Transverse colon (tissue), 4 donors: ENCODE measurements around the gene FARP1. TPM values are rescaled to one million over a fixed set of nuclear protein-coding genes. Genes with fewer than 3 reads are reported as not detected.

Experiments
- DNase-seq: peaks from one replicate; pipeline ENCODE4 v3.0.0-alpha.2; 2019
- H3K27ac ChIP-seq, 4 donors: fragments of 200-600 bp; sonication (generic); 2 replicates each; pipeline ENCODE4 v1.5.1; 2016 to 2018; ENCODE audit warnings: inconsistent platforms in 4 of 4
- H3K27me3 ChIP-seq: fragments of 200-600 bp; sonication (generic); 2 replicates; pipeline ENCODE4 v1.5.1; 2017; ENCODE audit warnings: inconsistent platforms
- H3K36me3 ChIP-seq, 4 donors: fragments of 200-600 bp; sonication (generic); 2 replicates each; pipeline ENCODE4 v1.5.1; 2017 to 2019; ENCODE audit warnings: inconsistent platforms in 4 of 4
- H3K4me1 ChIP-seq, 4 donors: fragments of 200-600 bp; sonication (generic); 2 replicates each; pipeline ENCODE4 v1.5.1; 2017 to 2020; ENCODE audit warnings: inconsistent platforms in 4 of 4
- H3K4me3 ChIP-seq, 4 donors: fragments of 200-600 bp; sonication (generic); 1 replicate in 1 of 4; 2 replicates in 3 of 4; pipeline versions ENCODE4 v1.5.1 to v1.6.1; 2017 to 2019; ENCODE audit warnings: inconsistent platforms in 4 of 4
- H3K9me3 ChIP-seq, 2 donors: fragments of 200-600 bp; sonication (generic); 2 replicates each; pipeline ENCODE4 v1.5.1; 2017 to 2019; ENCODE audit warnings: inconsistent platforms in 2 of 2
- CTCF ChIP-seq, 5 experiments: fragments of 200-600 bp in 3 of 5; fragments of 450-650 bp in 2 of 5; sonication (generic) in 3 of 5; IDR thresholded peaks; 1 replicate in 2 of 5; 2 replicates in 3 of 5; pipeline ENCODE4 v1.5.1; 2016 to 2017; ENCODE audit warnings: antibody characterized with exemption in 5 of 5, inconsistent platforms in 3 of 5, mild to moderate bottlenecking in 2 of 5, moderate library complexity in 1 of 5
- EP300 ChIP-seq: sonication (generic); formaldehyde crosslinking; IDR thresholded peaks from one replicate; pipeline ENCODE4 v1.6.1; 2017; ENCODE audit warnings: antibody characterized with exemption, low read depth
- POLR2A ChIP-seq: fragments of 450-650 bp; IDR thresholded peaks from one replicate; pipeline ENCODE4 v1.6.1; 2016; ENCODE audit warnings: antibody characterized with exemption, mild to moderate bottlenecking, moderate library complexity
- POLR2AphosphoS5 ChIP-seq, 3 donors: sonication (generic); formaldehyde crosslinking; IDR thresholded peaks; one replicate each; pipeline ENCODE4 v1.6.1; 2016; ENCODE audit warnings: antibody characterized with exemption in 3 of 3
- WGBS, 2 donors: methylation state at CpG; one replicate each; pipeline ENCODE4 v1.1.5; 2018; ENCODE audit warnings: low coverage in 1 of 2; 5-methylcytosine and 5-hydroxymethylcytosine counted together
- in situ Hi-C, 4 donors: fragments of 200-750 bp; cut with MboI; loops; one replicate each; pipeline versions ENCODE4 v1.15.0 to v1.15.1; 2017; ENCODE audit warnings: low sequenced_read_pairs in 3 of 4, low pct_ligation_motif_present in 1 of 4, low pct_unique_long_range_greater_than_20kb in 1 of 4
- intact Hi-C: fragments of 100-400 bp; cut with DNase I; formaldehyde crosslinking; loops from one replicate; pipeline ENCODE4 v1.15.1; 2023; ENCODE audit warnings: low total_unique reads
- total RNA-seq, 4 donors: library from RNA; depleted of rRNA; stranded (reverse); fragments of >200 nt; gene quantifications; one replicate each; pipeline ENCODE4 v1.1.0, GENCODE V29; 2016

FARP1 gene
- total RNA-seq, 4 donors from 2014 or later: 32.8 to 41.8 (median 38.3) TPM

- Histone ChIP-seq H3K4me3 (no peak overlapping the region), H3K27me3 (no peaks in the 10 kb centered on the region), H3K36me3 (no peaks in the 10 kb centered on the region), H3K27ac (no peak overlapping the region), H3K9me3 (no peaks in the 10 kb centered on the region), H3K4me1 (no peaks in the 10 kb centered on the region)
- in situ Hi-C loops: loop anchor here in 1 of 4 donors (25.0 kb wide), 1 partner anchor 261 kb away; the partner anchor contains the start of gene FARP1
- DNase-seq: no peak
- 69 to 79% methylated on average over 5 of the region's 5 CpGs for WGBS, 2 donors
- TF ChIP-seq POLR2A (no peak), POLR2AphosphoS5 (IDR thresholded peaks at IDR 0.05) (no peak), EP300 (no peak), CTCF (IDR thresholded peaks at IDR 0.05) (no peak)
- intact Hi-C loops: no loop called here
These were observed 255.7 kb downstream of the FARP1 start for GRCh38 chr13:98398581-98398980.

GRCh38 chr13:98399756-98400155, 256.9 kb downstream of the FARP1 start:
- WGBS, 2 donors: 65 to 85% methylated on average over 3 to 4 of the region's 4 CpGs
- DNase-seq: no peak
- in situ Hi-C loops: loop anchor here (25.0 kb wide), 2 partner anchors 262 to 537 kb away; partner anchors contain the start of gene FARP1 (in 3 of the 4)
- intact Hi-C loops: no loop called here
- Histone ChIP-seq H3K27me3 (no peaks in the 10 kb centered on the region), H3K27ac (no peak overlapping the region), H3K36me3 (no peaks in the 10 kb centered on the region), H3K4me3 (no peak overlapping the region), H3K4me1 (peaks cover 0 to 1% (median under 1%) of the 10 kb centered on the region in 4 donors), H3K9me3 (no peaks in the 10 kb centered on the region)
- TF ChIP-seq CTCF (IDR thresholded peaks at IDR 0.05): no peak
- TF ChIP-seq POLR2AphosphoS5 (IDR thresholded peaks at IDR 0.05): no peak
- no peak for TF ChIP-seq EP300
- TF ChIP-seq POLR2A: no peak

- Histone ChIP-seq H3K4me1 (peaks cover 0 to 17% (median 10%) of the 10 kb centered on the region in 4 donors), H3K27ac (no peak overlapping the region), H3K27me3 (no peaks in the 10 kb centered on the region), H3K4me3 (no peak overlapping the region), H3K9me3 (no peaks in the 10 kb centered on the region), H3K36me3 (no peaks in the 10 kb centered on the region)
- intact Hi-C loops (no loop called here), in situ Hi-C loops (loop anchor here in 3 of 4 donors (25.0 kb wide), 2 partner anchors 265 to 540 kb away; partner anchors contain the start of gene FARP1 (in 2 of the 3))
- TF ChIP-seq CTCF (IDR thresholded peaks at IDR 0.05) (no peak), POLR2A (no peak), POLR2AphosphoS5 (IDR thresholded peaks at IDR 0.05) (no peak), EP300 (no peak)
- no peak for DNase-seq
- WGBS, 2 donors: 87% methylated on average over 9 to 12 of the region's 13 CpGs
These were observed 259.0 kb downstream of the FARP1 start for GRCh38 chr13:98401934-98402333.

GRCh38 chr13:98403076-98403475, 260.2 kb downstream of the FARP1 start:
- H3K9me3 ChIP-seq: no peaks in the 10 kb centered on the region
- TF ChIP-seq CTCF (IDR thresholded peaks at IDR 0.05) (no peak), POLR2AphosphoS5 (IDR thresholded peaks at IDR 0.05) (no peak), POLR2A (no peak), EP300 (no peak)
- H3K4me1 ChIP-seq: peaks cover 0 to 17% (median 10%) of the 10 kb centered on the region in 4 donors
- intact Hi-C loops: no loop called here
- no peak for DNase-seq
- no peaks in the 10 kb centered on the region for H3K27me3 ChIP-seq
- WGBS, 2 donors: 88 to 100% methylated on average over 2 of the region's 2 CpGs
- no peak overlapping the region for H3K27ac ChIP-seq
- H3K4me3 ChIP-seq: no peak overlapping the region
- H3K36me3 ChIP-seq: no peaks in the 10 kb centered on the region
- in situ Hi-C loops: loop anchor here in 3 of 4 donors (25.0 kb wide), 2 partner anchors 266 to 541 kb away; partner anchors contain the start of gene FARP1 (in 2 of the 3)
